SK-N-SH treated with all-trans-retinoic acid at 6 μM for 48 hours (cell line): ENCODE results near the gene AGAP1.

ENCODE experiments used
- ATAC-seq: fragments of 200-7000 bp; cut with Tn5 transposase; 3 replicates; pipeline ENCODE4 v1.9.1; 2020; ENCODE audit warnings: mild to moderate bottlenecking, moderate library complexity
- ARNTL ChIP-seq: fragments of 450-650 bp; formaldehyde crosslinking; IDR thresholded peaks from 2 replicates; pipeline ENCODE4 v1.5.0; 2020; ENCODE audit warnings: low read depth, mild to moderate bottlenecking, moderate library complexity, borderline replicate concordance
- BACH2 ChIP-seq: fragments of 250-450 bp; sonication (Bioruptor Pico); IDR thresholded peaks from 2 replicates; pipeline ENCODE4 v1.9.0; 2021; ENCODE audit warnings: mild to moderate bottlenecking, borderline replicate concordance
- CSDC2 ChIP-seq: fragments of 250-450 bp; sonication (Bioruptor Pico); IDR thresholded peaks from 2 replicates; pipeline ENCODE4 v1.5.0; 2020; ENCODE audit warnings: mild to moderate bottlenecking, moderate library complexity
- ESRRG ChIP-seq: fragments of 250-450 bp; sonication (Bioruptor Pico); IDR thresholded peaks from 2 replicates; pipeline ENCODE4 v1.6.1; 2021; ENCODE audit warnings: mild to moderate bottlenecking
- OSR1 ChIP-seq: fragments of 250-450 bp; sonication (Bioruptor Pico); IDR thresholded peaks from 2 replicates; pipeline ENCODE4 v1.8.0; 2022; ENCODE audit warnings: moderate library complexity, mild to moderate bottlenecking, inconsistent platforms
- RARB ChIP-seq: fragments of 250-450 bp; sonication (Bioruptor Pico); IDR thresholded peaks from 2 replicates; pipeline ENCODE4 v1.8.0; 2021; ENCODE audit warnings: mild to moderate bottlenecking, moderate library complexity
- TCF4 ChIP-seq: fragments of 250-450 bp; sonication (Bioruptor Pico); IDR thresholded peaks from 2 replicates; pipeline ENCODE4 v1.8.0; 2021; ENCODE audit warnings: mild to moderate bottlenecking, moderate library complexity, borderline replicate concordance
- ZC3H10 ChIP-seq: fragments of 250-450 bp; sonication (Bioruptor Pico); IDR thresholded peaks from 2 replicates; pipeline ENCODE4 v1.5.1; 2021; ENCODE audit warnings: mild to moderate bottlenecking, moderate library complexity
- ZFP3 ChIP-seq: fragments of 250-450 bp; sonication (Bioruptor Pico); IDR thresholded peaks from 2 replicates; pipeline ENCODE4 v1.5.0; 2020; ENCODE audit warnings: mild to moderate bottlenecking, moderate library complexity
- ZNF565 ChIP-seq: fragments of 450-650 bp; formaldehyde crosslinking; conservative IDR thresholded peaks from 2 replicates; pipeline ENCODE4 v1.5.0; 2020; ENCODE audit warnings: low read depth, mild to moderate bottlenecking, moderate library complexity
- ZNF70 ChIP-seq: fragments of 450-650 bp; formaldehyde crosslinking; IDR thresholded peaks from 2 replicates; pipeline ENCODE4 v1.5.0; 2020; ENCODE audit warnings: mild to moderate bottlenecking, moderate library complexity
- ZNF8 ChIP-seq: fragments of 450-650 bp; formaldehyde crosslinking; IDR thresholded peaks from 2 replicates; pipeline ENCODE4 v1.5.0; 2020; ENCODE audit warnings: mild to moderate bottlenecking, moderate library complexity
- TF ChIP-seq, protein P1 (sequence below): fragments of 250-450 bp; sonication (Bioruptor Pico); IDR thresholded peaks from 2 replicates; pipeline ENCODE4 v1.5.1; 2021; ENCODE audit warnings: mild to moderate bottlenecking, moderate library complexity
- TF ChIP-seq, protein P2 (sequence below): fragments of 250-450 bp; sonication (Bioruptor Pico); IDR thresholded peaks from 2 replicates; pipeline ENCODE4 v1.5.0; 2020; ENCODE audit warnings: mild to moderate bottlenecking, moderate library complexity
- TF ChIP-seq, protein P3 (sequence below): fragments of 250-450 bp; sonication (Bioruptor Pico); IDR thresholded peaks from 2 replicates; pipeline ENCODE4 v1.8.0; 2020; ENCODE audit warnings: mild to moderate bottlenecking, moderate library complexity, borderline replicate concordance
- TF ChIP-seq, protein P4 (sequence below): fragments of 250-450 bp; sonication (Bioruptor Pico); IDR thresholded peaks from 2 replicates; pipeline ENCODE4 v1.5.1; 2020; ENCODE audit warnings: low read depth, mild to moderate bottlenecking, moderate library complexity

Gene AGAP1

DNA sequence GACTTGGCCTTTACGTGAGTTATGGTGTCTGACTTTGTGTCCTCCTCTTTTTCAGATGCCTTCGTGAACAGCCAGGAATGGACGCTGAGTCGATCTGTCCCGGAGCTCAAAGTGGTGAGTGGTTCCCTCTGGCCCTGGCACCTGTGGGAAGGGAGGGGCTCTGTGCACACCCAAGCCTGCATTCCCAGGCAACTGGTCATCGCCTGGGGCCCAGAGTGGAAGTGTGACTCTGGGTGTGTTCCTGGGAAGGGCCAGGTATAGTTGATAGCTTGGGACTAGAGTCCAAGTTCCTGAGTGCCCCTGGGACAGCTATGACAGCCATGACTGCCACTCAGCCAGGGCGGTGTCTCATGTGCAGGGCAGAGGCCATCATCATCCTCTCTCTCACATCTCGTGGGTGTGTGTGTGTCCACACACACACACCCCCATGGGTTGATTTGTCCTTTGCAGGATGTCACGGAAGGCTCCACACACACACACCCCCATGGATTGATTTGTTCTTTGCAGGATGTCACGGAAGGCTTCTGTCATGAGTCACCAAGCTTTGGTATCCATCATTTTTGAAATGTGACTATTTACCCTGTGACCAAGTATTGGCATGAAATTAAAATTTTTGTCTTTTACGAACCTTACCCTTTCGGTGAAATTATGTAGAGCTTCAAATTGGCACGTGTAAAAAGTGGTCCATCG, 215.4 kb downstream of the AGAP1 start:
- peak; percentile 46 for ATAC-seq
- no peak for TF ChIP-seq ZNF8 (CRISPR knock-in tag)
- TF ChIP-seq BACH2 (CRISPR knock-in tag), result no peak
- no peak for TF ChIP-seq ZC3H10 (CRISPR knock-in tag)
- TF ChIP-seq ESRRG (CRISPR knock-in tag), result no peak
- TF ChIP-seq, protein P1, sequence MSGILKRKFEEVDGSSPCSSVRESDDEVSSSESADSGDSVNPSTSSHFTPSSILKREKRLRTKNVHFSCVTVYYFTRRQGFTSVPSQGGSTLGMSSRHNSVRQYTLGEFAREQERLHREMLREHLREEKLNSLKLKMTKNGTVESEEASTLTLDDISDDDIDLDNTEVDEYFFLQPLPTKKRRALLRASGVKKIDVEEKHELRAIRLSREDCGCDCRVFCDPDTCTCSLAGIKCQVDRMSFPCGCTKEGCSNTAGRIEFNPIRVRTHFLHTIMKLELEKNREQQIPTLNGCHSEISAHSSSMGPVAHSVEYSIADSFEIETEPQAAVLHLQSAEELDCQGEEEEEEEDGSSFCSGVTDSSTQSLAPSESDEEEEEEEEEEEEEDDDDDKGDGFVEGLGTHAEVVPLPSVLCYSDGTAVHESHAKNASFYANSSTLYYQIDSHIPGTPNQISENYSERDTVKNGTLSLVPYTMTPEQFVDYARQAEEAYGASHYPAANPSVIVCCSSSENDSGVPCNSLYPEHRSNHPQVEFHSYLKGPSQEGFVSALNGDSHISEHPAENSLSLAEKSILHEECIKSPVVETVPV (CRISPR knock-in tag), result no peak
- TF ChIP-seq RARB (CRISPR knock-in tag), result no peak
- no peak for TF ChIP-seq CSDC2 (CRISPR knock-in tag)
- TF ChIP-seq, protein P2, sequence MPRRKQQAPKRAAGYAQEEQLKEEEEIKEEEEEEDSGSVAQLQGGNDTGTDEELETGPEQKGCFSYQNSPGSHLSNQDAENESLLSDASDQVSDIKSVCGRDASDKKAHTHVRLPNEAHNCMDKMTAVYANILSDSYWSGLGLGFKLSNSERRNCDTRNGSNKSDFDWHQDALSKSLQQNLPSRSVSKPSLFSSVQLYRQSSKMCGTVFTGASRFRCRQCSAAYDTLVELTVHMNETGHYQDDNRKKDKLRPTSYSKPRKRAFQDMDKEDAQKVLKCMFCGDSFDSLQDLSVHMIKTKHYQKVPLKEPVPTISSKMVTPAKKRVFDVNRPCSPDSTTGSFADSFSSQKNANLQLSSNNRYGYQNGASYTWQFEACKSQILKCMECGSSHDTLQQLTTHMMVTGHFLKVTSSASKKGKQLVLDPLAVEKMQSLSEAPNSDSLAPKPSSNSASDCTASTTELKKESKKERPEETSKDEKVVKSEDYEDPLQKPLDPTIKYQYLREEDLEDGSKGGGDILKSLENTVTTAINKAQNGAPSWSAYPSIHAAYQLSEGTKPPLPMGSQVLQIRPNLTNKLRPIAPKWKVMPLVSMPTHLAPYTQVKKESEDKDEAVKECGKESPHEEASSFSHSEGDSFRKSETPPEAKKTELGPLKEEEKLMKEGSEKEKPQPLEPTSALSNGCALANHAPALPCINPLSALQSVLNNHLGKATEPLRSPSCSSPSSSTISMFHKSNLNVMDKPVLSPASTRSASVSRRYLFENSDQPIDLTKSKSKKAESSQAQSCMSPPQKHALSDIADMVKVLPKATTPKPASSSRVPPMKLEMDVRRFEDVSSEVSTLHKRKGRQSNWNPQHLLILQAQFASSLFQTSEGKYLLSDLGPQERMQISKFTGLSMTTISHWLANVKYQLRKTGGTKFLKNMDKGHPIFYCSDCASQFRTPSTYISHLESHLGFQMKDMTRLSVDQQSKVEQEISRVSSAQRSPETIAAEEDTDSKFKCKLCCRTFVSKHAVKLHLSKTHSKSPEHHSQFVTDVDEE (CRISPR knock-in tag), result no peak
- no peak for TF ChIP-seq TCF4 (CRISPR knock-in tag)
- no peak for TF ChIP-seq ARNTL
- TF ChIP-seq ZFP3 (CRISPR knock-in tag), result no peak
- TF ChIP-seq ZNF565 (CRISPR knock-in tag), result no peak
- no peak for TF ChIP-seq OSR1 (CRISPR knock-in tag)
- TF ChIP-seq, protein P3, sequence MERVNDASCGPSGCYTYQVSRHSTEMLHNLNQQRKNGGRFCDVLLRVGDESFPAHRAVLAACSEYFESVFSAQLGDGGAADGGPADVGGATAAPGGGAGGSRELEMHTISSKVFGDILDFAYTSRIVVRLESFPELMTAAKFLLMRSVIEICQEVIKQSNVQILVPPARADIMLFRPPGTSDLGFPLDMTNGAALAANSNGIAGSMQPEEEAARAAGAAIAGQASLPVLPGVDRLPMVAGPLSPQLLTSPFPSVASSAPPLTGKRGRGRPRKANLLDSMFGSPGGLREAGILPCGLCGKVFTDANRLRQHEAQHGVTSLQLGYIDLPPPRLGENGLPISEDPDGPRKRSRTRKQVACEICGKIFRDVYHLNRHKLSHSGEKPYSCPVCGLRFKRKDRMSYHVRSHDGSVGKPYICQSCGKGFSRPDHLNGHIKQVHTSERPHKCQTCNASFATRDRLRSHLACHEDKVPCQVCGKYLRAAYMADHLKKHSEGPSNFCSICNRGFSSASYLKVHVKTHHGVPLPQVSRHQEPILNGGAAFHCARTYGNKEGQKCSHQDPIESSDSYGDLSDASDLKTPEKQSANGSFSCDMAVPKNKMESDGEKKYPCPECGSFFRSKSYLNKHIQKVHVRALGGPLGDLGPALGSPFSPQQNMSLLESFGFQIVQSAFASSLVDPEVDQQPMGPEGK (CRISPR knock-in tag), result no peak

DNA sequence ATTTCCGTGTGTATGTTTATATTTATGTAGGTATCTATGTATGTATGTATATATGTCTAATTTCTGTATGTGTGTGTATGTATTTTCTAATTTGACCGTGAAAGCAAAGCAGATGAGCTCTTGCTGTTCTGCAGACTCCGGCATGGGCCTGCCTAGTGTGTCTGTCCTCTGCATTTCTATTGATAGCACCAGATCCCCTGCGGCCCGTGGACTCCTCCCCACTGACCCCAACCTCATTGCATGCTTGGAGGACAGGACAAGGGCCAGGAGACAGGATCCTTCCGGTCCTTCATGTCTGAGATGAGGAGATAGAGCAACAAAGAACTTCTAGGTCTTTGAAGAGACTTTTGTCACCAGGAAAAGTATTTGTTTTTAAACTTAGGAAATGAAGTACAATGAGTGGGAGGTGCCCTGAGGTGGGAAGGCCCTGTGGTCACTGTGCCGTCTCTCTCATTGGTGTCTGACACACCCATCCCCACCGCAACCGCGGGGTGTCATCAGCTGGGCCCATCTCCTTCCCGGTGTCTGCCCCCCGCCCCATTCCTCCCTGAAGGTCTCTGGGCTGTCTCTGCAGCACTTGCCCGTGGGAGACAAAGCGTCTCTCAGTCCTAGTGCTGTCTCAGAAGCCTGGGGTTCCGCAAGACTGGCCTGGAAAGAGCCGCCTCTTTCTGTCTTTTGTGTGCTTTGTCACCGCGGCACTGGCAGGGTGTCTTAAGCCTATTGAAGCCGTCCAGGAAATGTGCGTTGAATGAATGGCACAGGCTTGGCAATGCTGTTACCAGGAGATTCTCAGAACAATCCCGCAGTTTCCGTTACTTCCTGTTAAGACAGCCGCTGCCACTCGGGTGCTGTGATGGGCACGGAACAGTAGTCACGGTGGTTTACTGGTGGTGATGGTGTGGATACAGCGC, 216.4 kb downstream of the AGAP1 start:
- ATAC-seq, result no peak
- TF ChIP-seq ARNTL (no peak), ZC3H10 (CRISPR knock-in tag) (no peak), CSDC2 (CRISPR knock-in tag) (no peak), ZNF70 (CRISPR knock-in tag) (no peak)
- TF ChIP-seq, protein P4, sequence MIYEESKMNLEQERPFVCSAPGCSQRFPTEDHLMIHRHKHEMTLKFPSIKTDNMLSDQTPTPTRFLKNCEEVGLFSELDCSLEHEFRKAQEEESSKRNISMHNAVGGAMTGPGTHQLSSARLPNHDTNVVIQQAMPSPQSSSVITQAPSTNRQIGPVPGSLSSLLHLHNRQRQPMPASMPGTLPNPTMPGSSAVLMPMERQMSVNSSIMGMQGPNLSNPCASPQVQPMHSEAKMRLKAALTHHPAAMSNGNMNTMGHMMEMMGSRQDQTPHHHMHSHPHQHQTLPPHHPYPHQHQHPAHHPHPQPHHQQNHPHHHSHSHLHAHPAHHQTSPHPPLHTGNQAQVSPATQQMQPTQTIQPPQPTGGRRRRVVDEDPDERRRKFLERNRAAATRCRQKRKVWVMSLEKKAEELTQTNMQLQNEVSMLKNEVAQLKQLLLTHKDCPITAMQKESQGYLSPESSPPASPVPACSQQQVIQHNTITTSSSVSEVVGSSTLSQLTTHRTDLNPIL (CRISPR knock-in tag), result no peak

DNA sequence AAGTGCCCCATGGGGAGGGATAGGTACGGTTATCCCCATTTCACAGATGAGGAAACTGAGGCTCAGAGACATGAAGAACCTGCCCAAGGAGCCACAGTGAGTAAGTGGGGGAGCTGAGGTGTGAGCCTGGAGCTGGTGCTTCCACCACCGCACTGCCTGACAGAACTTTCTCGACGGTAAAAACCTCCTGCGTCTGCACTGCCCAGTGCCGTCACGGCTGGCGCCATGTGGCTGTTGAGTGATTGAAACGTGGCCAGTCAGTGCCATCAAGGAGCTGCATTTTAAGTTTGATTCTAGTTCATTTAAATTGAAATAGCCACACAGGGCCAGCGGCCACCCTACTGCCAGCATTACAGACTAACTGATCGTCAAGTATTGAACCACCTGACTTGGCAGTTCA, 217.1 kb downstream of the AGAP1 start:
- no peak for ATAC-seq
- TF ChIP-seq ZNF70 (CRISPR knock-in tag) (no peak), TCF4 (CRISPR knock-in tag) (no peak), ZNF565 (CRISPR knock-in tag) (no peak)
- TF ChIP-seq, protein P3 (CRISPR knock-in tag), result no peak
